C4-2B (cell line): ENCODE results near the gene CSKMT.

Experiments used
- CTCF ChIP-seq: fragments of 450-650 bp; conservative IDR thresholded peaks from 2 replicates; pipeline ENCODE4 v1.5.1; 2017; ENCODE audit warnings: mild to moderate bottlenecking
- ZFX ChIP-seq: fragments of 450-650 bp; IDR thresholded peaks from 2 replicates; pipeline ENCODE4 v1.6.1; 2017

- TF ChIP-seq CTCF (no peak), ZFX (no peak)
These were observed 51.1 kb downstream of the CSKMT start for GRCh38 chr11:62716206-62716605.
